KOPT-K1 (cell line): ENCODE data around the gene EXO5.
A peak's percentile ranks its signal among the peaks of the same experiment; 100 is the strongest.
"Not testable (repeated sequence)": the region's sequence is repeated elsewhere in the genome, so short reads cannot be mapped to it uniquely, and the experiment has no call there.

Experiments
- H3K27ac ChIP-seq: fragments of 200-600 bp; sonication (generic); 2 replicates; pipeline ENCODE4 v1.5.1; 2016; ENCODE audit warnings: antibody characterized with exemption, mild to moderate bottlenecking, low read depth, low read length; ENCODE audit not compliant: poor library complexity, severe bottlenecking
- H3K36me3 ChIP-seq: fragments of 200-600 bp; sonication (generic); 2 replicates; pipeline ENCODE4 v1.5.1; 2017; ENCODE audit warnings: antibody characterized with exemption, mild to moderate bottlenecking, low read length, moderate library complexity; ENCODE audit not compliant: insufficient read depth
- H3K9me3 ChIP-seq: fragments of 200-600 bp; sonication (generic); 2 replicates; pipeline ENCODE4 v1.5.1; 2017; ENCODE audit warnings: antibody characterized with exemption, low read length, mild to moderate bottlenecking; ENCODE audit not compliant: insufficient read depth, poor library complexity, severe bottlenecking

EXO5 gene

GRCh38 chr1:40508375-40509341, at the start of gene EXO5:
Gene EXO5 (plus strand): TSS chr1:40508767. CDS start chr1:40514545, 5,778 bp downstream.
- H3K9me3 ChIP-seq, result peaks cover 71% of the 10 kb centered on the region
- peaks cover 18% of the 10 kb centered on the region for H3K36me3 ChIP-seq
- H3K27ac ChIP-seq, result peak within 1 kb of the TSS; percentile 74

- H3K36me3 ChIP-seq, result peaks cover 41% of the 10 kb centered on the region
- no peak overlapping the region for H3K27ac ChIP-seq
Observed at GRCh38 chr1:40462956-40463590, 45.5 kb upstream of the EXO5 start.

GRCh38 chr1:40469327-40469726, 39.2 kb upstream of the EXO5 start:
- Histone ChIP-seq H3K9me3 (peaks cover 91% of the 10 kb centered on the region), H3K36me3 (no peaks in the 10 kb centered on the region)

More at GRCh38 chr1:40462956-40463590, 45.5 kb upstream of the EXO5 start:
- H3K9me3 ChIP-seq, result peaks cover 100% of the 10 kb centered on the region

GRCh38 chr1:40475268-40475667, 33.3 kb upstream of the EXO5 start:
- Histone ChIP-seq H3K36me3 (no peaks in the 10 kb centered on the region), H3K9me3 (peaks cover 57% of the 10 kb centered on the region), H3K27ac (no peak overlapping the region)

More at GRCh38 chr1:40469327-40469726, 39.2 kb upstream of the EXO5 start:
- no peak overlapping the region for H3K27ac ChIP-seq

- H3K27ac ChIP-seq, result peak within 1 kb of the TSS; percentile 58
- H3K36me3 ChIP-seq, result peaks cover 4% of the 10 kb centered on the region; the same call in 1 of the 2 replicates
- H3K9me3 ChIP-seq, result peaks cover 40% of the 10 kb centered on the region
Observed at GRCh38 chr1:40476924-40477677, 31.5 kb upstream of the EXO5 start, which contains the start of gene ZFP69. Gene ZFP69 (plus strand): TSS chr1:40477290. CDS start chr1:40479362, 2,072 bp downstream.

GRCh38 chr1:40477678-40478053, 30.9 kb upstream of the EXO5 start:
- H3K36me3 ChIP-seq, result peaks cover 8% of the 10 kb centered on the region; the same call in 1 of the 2 replicates
- peak overlapping the region; percentile 58 for H3K27ac ChIP-seq
- H3K9me3 ChIP-seq, result peaks cover 42% of the 10 kb centered on the region

GRCh38 chr1:40478276-40478675, 30.3 kb upstream of the EXO5 start:
- Histone ChIP-seq H3K36me3 (peaks cover 8% of the 10 kb centered on the region; the same call in 1 of the 2 replicates), H3K9me3 (peaks cover 38% of the 10 kb centered on the region), H3K27ac (no peak overlapping the region)

GRCh38 chr1:40479156-40479555, 29.4 kb upstream of the EXO5 start:
- Histone ChIP-seq H3K9me3 (peaks cover 31% of the 10 kb centered on the region), H3K36me3 (peaks cover 8% of the 10 kb centered on the region; the same call in 1 of the 2 replicates), H3K27ac (no peak overlapping the region)

- no peak overlapping the region for H3K27ac ChIP-seq
- peaks cover 87% of the 10 kb centered on the region for H3K9me3 ChIP-seq
- H3K36me3 ChIP-seq, result peaks cover 63% of the 10 kb centered on the region
Observed at GRCh38 chr1:40495315-40495903, 13.2 kb upstream of the EXO5 start.

- peaks cover 94% of the 10 kb centered on the region for H3K9me3 ChIP-seq
- H3K36me3 ChIP-seq, H3K27ac ChIP-seq: not testable (repeated sequence)
Observed at GRCh38 chr1:40502651-40503050, 5.9 kb upstream of the EXO5 start.

- H3K27ac ChIP-seq, result peak overlapping the region; percentile 74
- peaks cover 71% of the 10 kb centered on the region for H3K9me3 ChIP-seq
Observed at GRCh38 chr1:40507973-40508372, 594 bp upstream of the EXO5 start.

GRCh38 chr1:40519517-40519916, 10.9 kb downstream of the EXO5 start:
- no peak overlapping the region for H3K27ac ChIP-seq
- H3K36me3 ChIP-seq, result peaks cover 33% of the 10 kb centered on the region
- H3K9me3 ChIP-seq, result peaks cover 92% of the 10 kb centered on the region

More at GRCh38 chr1:40507973-40508372, 594 bp upstream of the EXO5 start:
- H3K36me3 ChIP-seq, result peaks cover 14% of the 10 kb centered on the region

- Histone ChIP-seq H3K9me3 (peaks cover 7% of the 10 kb centered on the region), H3K36me3 (peaks cover 9% of the 10 kb centered on the region), H3K27ac (peak overlapping the region; percentile 67)
Observed at GRCh38 chr1:40530735-40531380, 22.3 kb downstream of the EXO5 start.
